NCI-H2227 treated with DMSO at 0.1 percent for 48 hours (cell line): ENCODE results near the gene IL10RA.
"Not testable (repeated sequence)": the region's sequence is repeated elsewhere in the genome, so short reads cannot be mapped to it uniquely, and the experiment has no call there.

Experiments
- DNase-seq: peaks from one replicate; lab custom pipeline; 2025; lab: John Stamatoyannopoulos, UW

Gene IL10RA

GRCh38 chr11:117962826-117963225 is 23.4 kb upstream of the IL10RA start:
- DNase-seq = no peak

DNA sequence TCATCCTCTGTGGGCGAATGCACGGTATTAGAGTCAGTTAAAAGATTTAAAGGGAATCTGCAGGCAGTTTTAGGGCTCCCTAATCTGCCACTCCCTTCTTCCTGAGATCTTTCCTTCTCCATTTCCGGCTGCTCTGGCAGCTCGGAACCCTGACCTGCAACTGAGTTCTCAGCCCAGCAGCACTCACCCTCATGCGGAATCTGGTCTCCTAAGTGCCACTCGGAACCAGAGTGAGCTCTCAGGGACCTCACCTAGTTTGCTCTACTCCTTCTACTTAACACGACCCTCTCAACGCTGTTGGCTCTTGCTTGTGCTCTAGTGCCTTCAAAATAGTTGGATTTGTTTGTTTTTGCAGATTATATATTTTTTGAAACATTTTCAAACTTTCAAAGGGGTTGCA is 19.3 kb upstream of the IL10RA start:
- DNase-seq = no peak

- DNase-seq = no peak
Measured at GRCh38 chr11:117969160-117969991, 16.8 kb upstream of the IL10RA start.

DNA sequence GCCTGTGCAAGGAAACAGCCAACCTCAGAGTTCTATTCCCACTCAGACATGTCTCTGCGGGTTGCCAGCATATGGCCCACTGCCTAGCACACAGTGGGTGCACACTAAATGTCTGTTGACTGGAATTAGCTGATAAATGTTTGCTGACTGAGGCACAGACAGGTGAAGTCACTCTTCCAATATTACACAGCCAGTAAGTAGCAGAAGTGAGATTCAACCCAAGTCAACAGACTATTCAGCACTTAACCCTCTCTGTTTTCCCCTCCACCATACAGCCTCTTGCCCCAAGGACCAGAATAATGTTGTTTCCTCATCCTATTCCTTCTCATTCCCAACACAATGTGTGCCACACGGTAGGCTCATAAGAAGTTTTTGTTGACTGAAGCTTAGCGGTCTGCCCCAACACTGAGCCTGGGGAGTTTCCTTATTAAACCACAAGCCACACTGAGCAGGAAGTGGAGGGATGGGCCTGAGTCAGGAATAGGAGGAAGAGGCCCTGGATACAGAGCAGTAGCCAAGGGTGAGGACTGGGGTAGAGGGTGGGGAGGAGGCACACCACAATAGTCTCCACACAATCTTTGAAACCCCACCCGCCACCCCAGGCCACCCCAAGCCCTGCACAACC is 15.7 kb upstream of the IL10RA start:
- no peak for DNase-seq

GRCh38 chr11:117972044-117972443 is 14.2 kb upstream of the IL10RA start:
- DNase-seq = no peak

GRCh38 chr11:117972629-117973502 is 13.3 kb upstream of the IL10RA start:
- DNase-seq = no peak

DNA sequence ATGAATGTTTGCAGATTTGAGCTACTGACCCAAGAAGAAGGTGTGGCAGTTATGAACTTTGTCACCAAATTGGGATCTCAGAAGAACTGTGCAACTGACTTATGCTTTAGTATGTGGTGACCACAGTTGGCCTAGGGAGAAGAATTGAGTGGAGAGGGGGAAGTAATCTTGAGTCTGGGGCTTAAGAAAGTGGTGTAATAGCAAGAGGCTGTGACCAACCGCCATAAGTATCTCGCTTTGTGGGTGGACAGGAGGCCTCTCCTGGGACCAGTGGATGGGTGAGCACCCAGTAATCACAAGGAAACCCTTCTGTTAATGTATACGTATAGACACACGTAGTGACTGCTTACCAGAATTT is 12.7 kb upstream of the IL10RA start:
- DNase-seq = no peak

- no peak for DNase-seq
Measured at GRCh38 chr11:117976445-117976844, 9.7 kb upstream of the IL10RA start.

DNA sequence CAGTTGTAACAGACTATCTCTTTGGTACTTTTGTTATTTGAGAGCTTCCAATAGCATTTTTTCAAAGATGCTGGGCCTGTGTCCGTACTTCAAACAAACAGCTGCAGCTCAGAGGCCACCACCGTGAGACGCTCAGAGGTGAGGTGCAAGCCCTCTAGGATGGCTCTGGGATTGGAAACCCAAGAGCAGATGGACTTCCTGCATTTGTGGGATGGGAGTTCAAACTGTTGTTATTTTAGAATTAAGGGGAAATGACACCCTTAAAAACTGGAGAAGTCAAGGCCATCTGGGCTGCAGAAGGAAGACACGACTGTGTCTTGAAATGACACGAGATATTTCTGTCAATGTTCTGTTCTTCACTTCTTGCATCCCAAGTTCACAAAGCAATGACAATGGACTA is 9.2 kb upstream of the IL10RA start:
- no peak for DNase-seq

- not testable (repeated sequence) for DNase-seq
Measured at GRCh38 chr11:117977612-117978264, 8.5 kb upstream of the IL10RA start.

- DNase-seq = not testable (repeated sequence)
Measured at GRCh38 chr11:117978291-117978910, 7.8 kb upstream of the IL10RA start.

DNA sequence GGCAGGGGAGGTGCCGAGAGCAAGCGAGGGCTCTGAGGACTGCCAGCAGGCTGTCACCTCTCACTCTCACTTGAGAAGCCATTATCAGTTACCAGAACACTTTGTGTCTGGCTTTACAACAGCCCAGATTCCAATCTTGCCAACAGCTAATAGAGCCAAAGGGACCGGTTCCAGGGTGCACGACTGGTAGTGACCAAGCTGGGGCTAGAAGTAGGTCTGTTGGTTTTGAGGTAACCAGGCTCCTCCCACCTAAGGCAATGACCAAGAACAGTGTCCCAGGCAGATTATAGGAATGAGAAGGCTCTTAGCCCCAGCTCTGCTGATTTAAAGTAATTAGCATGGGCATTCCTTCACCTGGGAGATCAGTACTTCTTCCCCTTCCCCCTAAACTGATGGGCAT is 7.2 kb upstream of the IL10RA start:
- DNase-seq = no peak

- DNase-seq = no peak
Measured at GRCh38 chr11:117979481-117980211, 6.5 kb upstream of the IL10RA start.

GRCh38 chr11:117980280-117980679 is 5.9 kb upstream of the IL10RA start:
- no peak for DNase-seq

GRCh38 chr11:117980720-117981119 is 5.5 kb upstream of the IL10RA start:
- no peak for DNase-seq

DNA sequence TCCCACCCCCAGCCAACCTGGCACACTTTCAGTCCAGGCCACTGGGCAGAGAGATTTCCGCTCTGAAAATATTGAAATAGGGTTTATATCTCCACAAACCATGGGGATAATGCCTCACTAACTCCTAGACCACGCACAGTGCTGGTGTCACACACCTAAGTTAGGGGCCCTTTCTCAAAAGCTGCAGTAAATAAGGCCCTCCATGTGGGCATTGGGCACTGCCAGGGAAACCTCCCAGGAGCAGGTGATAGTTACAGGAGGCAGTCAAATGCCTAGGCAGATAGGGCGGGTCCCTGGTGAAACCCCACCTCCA is 3.1 kb upstream of the IL10RA start:
- DNase-seq = no peak

- no peak for DNase-seq
Measured at GRCh38 chr11:117984476-117984875, 1.7 kb upstream of the IL10RA start.

DNA sequence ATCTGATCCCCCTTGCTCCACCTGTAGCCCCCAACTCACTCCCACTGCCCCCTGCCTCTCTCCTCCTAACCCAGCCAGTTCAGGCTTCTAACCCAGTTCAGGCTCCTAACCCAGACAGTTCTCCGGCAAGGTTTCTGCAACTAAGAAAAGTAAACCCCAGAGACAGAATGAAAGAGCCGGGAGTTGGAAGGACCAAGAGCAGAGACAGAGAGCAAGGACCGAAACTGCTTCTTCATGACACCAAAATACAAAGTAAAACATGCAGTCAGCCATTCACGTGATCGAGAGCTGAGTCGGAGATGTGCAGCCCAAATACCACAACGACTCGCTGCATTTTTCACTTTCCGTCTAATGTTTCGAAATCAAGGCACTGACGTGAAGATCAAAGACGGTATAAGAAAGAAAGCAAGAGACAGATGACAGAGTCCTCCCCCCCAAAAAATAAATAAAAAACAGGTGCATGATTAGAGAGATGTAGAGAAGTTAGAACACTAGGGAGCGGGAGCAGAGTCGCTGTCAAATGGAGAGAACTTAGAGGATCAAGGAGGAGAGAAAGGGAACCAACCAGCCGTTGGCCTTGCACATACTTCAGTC is 884 bp downstream of the IL10RA start:
- no peak for DNase-seq

GRCh38 chr11:117989351-117990102 is 3.3 kb downstream of the IL10RA start:
- no peak for DNase-seq

DNA sequence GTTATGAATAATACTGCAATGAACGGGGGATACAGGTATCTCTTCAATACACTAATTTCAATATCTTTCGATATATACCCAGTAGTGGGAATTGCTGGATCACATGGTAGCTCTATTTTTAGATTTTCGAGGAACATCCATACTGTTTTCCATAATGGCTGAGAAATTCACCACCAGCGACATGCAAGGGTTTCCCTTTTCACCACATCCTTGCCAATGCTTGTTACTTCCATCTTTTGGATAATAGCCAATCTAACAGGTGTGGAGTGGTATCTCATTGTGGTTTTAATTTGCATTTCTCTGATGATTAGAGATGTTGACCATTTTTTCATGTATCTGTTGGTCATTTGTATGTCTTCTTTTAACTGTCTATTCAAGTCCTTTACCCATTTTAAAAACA is 5.9 kb downstream of the IL10RA start:
- DNase-seq = no peak
